CD4-positive, alpha-beta T cell treated with Interleukin-15 for 1 hour (primary cell): ENCODE data around the gene ECEL1.
A peak's percentile ranks its signal among the peaks of the same experiment; 100 is the strongest.

Source experiments
- DNase-seq: peaks from one replicate; pipeline ENCODE4 v3.0.0-alpha.2; 2020

ECEL1 gene

DNA sequence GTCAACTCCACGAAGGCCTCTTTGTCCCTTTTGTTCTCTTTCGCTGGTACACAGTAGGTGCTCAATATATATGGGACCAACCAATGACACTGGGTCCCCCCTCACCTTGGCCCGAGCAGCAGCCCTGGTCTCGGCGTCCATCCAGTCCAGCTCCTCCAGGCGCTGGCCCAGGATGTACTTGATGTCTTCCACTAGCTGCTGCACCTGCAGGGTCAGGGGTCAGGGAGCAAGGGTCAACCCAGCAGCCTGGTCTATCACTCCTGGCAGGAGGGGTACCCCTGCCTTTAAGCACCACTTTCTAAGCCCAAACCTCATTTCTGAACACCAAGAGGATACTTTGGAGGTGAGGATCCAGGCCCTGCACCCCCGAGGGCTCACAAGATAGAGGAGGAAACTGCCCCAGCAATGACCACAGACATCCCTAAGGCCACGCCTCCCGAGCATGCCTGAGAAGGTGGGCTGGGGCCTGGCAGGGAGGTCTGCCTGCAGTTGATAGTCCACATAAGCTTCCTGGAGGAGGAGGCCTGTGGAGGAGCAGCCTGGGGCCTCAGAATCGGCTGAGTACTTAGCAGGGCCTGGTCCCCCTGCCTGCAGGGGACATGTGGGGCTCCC lies 4.2 kb downstream of the ECEL1 start:
- DNase-seq = peak; percentile 13

DNA sequence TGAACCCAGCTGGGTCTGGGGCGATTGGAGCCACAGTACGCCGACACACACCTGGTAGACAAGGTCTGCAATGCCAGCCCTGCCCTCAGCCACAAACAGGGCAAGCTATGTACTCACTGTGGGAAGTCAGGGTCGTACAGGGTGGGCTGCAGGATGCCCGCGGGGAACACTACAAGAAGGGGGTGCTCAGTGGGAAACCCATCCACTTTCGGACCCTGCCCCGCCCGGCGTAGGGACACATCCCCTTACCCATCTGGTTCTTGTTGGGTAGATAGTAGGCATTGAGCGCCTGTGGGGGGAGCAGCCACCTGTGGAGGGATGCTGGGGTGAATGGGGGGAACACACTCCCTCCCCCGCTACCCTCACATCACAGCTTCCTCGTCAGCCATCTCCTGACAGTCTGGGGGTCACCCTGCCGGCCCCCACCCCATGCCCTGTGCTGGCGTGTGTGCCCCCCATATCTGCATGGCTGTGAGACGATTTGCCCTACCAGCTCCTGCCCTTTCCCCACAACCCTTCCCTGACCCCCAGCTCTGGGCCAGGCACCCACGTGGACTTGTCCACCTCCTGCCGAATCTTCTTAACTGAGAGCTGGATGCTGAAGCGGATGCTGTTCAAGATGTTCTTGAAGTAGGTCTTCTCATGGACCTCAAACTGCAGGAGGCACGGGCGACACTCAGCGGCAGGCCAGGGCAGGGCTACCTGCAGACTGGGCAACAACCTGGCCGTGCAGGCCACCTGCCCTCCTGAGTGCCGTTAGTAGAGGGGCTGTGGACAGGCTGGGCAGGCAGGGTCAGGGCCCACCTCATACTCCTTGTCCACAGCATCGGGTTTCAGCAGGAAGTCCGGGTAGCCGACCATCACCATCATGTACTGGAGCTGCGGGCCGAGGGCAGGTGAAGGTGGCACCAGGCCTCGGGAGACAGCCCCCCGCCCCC lies 5.1 kb downstream of the ECEL1 start:
- DNase-seq = no peak

GRCh38 chr2:232481322-232482140 lies 6.1 kb downstream of the ECEL1 start:
- no peak for DNase-seq

GRCh38 chr2:232480201-232481190 lies 7.1 kb downstream of the ECEL1 start:
- DNase-seq = no peak

DNA sequence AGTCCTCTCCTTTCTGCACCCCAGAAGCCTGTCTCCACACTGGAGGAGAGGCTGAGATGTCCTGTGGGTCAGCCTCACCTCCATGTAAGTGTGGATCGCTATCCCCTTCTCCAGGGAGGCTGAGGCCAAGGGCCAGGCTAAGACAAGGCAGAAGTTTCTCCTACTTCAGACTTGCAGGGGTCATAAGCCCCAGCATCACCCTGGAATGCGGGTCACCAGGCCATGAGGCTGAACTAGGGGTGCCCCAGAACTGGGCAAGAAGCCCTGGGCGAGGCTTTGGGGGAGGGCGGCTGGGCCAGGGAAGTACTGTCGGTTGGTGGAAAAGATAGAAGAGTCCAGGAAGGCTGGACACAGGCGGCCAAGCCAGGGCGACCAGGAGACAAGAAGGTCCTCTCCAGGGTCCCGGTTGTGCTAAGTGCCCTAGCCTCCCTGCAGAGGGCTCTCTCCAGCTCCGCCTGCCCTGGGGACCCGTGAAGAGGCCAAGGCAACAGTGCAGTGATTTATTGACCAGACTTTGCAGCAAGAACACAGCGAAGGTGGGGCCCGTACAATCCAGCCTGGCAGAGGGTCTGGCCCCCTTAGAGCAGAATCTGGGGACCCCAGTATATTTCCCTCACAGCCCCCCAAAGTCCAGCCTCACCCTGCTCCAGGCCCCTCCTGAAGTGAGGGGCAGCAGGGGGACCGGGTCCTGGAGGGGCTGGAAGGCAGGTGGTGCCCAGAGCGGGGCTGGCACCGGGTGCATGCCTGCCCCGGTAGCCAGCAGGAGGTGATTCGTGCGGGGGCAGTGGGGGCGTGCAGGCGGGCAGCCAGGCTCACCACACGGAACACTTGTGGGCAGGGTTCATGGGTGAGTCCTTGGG lies 8.1 kb downstream of the ECEL1 start:
- no peak for DNase-seq

DNA sequence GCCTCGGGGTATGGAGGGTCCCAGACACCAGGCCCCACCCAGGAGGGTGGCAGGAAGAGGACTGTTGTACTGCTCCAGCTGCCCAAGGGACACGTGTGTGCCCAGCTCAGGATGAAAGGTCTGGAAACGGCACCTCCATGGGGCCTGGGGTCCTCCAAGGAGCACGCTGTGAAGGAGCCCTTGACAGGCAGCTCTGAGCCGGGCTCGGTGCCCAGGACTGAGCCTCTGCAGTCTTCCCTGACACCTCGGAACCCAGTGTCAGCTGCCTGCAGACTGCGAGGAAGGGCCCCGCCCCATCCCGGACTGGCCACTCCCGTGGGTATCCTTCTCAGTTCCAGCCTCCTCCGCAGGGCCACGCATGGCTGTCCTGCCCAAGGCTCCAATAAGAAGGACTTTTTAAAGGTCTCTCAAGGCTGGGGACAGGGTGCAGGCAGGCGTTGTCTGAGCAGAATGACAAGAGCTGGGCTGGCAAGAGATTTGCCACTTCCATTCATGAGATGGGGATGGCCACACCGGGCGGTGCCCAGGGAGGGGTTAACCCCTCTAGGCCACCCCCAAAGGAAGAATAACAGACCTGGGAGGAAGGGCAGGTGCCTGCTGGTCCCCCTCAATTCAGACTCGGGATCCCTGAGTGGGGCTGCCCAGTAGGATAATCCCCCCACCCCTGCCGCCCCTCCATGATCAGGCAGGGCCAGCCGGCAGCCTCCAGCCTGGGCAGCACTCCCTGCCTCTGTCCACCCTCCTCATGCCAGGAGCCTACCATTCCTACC lies 8.9 kb downstream of the ECEL1 start:
- DNase-seq = peak; percentile 2

DNA sequence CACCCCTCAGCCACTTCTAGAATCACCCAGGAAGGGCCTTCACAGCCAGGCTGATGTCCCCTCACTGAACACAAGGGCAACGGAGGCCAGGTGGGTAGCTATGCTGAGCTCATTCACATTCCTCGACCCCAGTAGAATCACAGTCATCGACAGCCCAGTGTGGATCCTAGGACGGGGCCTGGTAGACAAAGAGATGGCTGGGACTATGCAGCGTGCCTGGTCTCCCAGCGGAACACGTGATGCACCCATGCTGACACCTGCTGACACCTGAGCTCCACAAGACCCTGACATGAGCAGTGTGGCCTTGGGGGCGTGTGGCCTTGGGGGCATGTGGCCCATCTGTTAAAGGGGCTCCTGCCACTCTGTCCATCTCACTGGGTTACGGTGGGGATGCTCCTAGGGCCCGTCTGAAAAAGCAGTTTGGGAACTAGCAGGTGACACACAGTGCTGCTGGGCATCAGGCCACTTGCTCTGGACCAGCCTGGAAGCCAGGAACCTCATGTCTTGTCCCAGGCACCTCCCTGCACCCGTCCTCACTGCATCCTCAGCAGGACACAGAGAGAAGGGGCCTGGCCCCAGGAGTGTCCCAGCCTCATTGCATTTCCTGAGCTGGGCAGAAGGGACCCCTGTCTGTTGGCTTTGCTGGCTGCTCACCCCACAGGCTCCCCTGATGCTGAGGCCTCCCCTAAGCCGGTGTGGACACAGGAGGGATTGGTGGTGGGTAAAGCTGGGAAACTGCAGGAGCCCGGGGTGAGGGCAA lies 9.7 kb downstream of the ECEL1 start:
- DNase-seq = peak; percentile 1

DNA sequence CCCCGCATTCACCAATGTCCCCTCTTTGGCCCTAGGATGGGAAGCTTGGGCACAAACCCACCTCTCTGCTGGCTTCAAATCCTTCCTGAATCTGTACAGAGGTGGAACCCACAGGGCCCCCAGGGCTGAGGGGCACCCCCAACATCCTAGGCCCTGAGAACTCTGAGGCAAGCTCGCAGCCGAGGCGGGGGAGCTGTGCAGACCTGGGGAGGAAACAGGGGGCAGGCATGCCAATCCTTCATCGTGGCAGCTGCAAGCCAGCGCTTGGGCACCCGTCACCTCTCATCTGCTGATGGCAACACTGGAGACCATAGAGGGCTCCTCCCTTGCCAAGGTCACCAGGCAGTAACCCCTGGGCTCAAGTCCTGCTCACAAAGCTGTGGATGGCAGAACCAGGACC lies 10.8 kb downstream of the ECEL1 start:
- no peak for DNase-seq

DNA sequence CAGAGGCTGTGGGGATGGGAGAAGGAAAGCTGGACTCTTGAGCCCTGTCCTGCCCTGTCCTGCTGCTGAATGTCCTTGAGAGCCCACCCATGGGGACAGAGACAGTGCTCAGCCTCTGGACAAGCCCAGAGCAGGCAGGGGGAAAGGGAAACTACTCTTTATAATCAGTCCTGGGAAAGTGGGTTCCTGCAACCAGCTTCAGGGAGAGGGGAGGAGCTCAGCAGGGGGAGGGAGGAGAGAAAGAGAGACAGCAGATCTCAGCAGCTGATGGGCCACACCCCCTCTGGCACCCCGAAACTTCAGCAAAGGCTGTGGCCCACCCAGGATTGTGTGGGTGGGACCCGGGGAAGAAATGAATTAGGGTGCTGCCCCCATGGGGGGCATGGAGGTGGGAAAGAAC lies 11.6 kb downstream of the ECEL1 start:
- DNase-seq = no peak

DNA sequence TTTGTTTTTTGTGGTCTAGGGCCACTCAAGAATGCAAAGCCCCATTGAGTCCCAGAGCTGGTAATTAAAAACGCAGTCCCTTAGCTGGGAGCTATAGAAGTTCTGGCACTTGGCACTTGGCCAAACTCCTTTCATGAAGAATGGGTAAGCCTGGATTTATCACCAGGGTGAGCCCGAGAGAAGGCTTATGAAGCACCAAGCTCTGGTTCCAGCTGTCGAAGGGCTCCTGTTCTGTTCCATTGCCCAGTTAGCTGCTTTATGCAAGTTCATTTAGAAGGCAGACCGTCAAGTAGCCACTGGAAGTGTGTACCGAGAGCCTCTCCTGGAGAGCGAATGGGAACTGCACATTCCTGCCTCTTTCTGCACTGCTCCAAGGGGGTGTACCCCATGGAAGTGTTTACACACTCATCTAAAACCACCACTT lies 14.2 kb downstream of the ECEL1 start:
- no peak for DNase-seq

DNA sequence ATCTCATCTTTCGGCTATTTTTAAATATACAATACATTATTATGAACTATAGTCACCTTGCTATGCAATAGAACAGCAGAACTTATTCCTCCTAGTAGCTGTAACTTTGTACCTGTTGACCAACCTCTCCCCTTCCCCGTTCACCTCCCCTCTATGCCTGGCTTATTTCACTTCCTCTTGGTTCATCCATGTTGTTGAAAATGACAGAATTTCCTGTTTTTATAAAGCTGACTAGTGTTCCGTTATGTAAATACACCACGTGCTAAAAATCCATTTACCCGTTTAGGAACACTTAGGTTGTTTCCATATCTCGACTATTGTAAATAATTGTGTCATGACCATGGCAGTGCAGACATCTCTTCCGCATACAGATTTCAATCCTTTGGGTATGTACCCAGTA lies 21.4 kb downstream of the ECEL1 start:
- no peak for DNase-seq

- DNase-seq = no peak
Observed at GRCh38 chr2:232465061-232465460, 22.6 kb downstream of the ECEL1 start.

- DNase-seq = no peak
Observed at GRCh38 chr2:232464544-232464885, 23.1 kb downstream of the ECEL1 start.

DNA sequence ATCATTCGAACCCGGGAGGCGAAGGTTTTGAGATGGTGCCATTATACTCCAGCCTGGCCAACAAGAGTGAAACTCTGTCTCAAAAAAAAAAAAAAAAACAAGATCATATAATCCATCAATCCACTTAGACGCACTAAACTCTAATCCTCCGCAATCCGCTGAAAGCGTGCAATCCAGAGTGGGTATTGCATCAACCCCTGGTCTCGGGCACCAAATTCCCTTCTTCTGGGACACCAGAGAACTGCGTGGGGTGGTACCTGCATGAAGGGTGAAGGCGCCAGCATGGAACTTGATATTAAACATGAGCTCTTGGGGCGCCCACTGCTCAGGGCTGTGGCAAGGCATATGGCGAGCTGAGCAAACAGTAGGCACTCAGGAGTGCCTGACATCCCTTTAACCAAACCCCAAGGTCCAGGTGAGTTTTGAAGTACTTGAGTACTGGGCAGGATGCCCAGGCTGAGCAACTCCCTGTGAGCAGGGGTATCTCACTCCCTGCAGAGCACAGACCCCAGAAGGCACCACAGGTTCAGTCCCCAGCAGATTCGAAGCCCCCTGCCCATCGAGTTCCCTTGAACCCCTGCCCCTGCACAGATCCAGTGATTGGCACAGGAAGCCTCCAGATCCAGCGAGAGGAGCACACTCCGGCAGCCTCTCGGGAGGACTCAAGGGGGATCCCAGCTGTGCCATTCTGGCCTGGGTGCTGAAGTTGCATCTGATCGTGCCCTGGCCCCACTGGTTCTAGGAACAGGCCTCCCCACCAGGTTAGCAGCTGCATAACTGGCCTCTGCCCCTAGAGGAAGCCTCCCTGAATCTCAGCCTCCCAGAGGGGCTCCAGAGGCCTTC lies 23.7 kb downstream of the ECEL1 start:
- no peak for DNase-seq

DNA sequence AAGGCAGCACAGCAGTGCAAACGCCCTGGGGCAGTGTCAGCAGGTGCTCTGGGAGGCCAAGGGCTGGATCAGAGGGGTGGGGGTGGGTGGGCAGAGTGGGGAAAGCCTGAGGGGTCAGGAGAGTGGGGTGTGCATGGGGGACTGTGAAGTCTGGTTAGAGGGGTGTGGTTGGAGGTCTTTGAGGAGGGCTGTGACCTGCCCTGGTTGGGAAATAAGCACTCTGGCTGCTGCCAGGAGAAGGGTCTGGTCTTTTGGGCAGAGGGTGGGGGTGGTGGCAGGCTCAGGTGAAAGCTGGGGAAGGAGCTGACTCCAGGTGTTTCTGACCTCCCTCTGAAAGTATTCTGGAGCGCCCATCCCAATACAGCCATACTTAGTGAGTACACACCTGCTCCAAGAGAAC lies 27.5 kb downstream of the ECEL1 start:
- DNase-seq = no peak

- no peak for DNase-seq
Observed at GRCh38 chr2:232459419-232460035, 28.1 kb downstream of the ECEL1 start.

GRCh38 chr2:232458661-232459418 lies 28.8 kb downstream of the ECEL1 start:
- no peak for DNase-seq
